Esophagus squamous epithelium (tissue), 4 donors: ENCODE results near the gene KRTAP10-4.

Experiments used
- CTCF ChIP-seq, 6 experiments: fragments of 450-650 bp in 4 of 6; fragments of 200-600 bp in 2 of 6; sonication (generic) in 2 of 6; IDR thresholded peaks; one replicate each; pipeline ENCODE4 v1.5.1; 2016 to 2019; ENCODE audit warnings: antibody characterized with exemption in 6 of 6, mild to moderate bottlenecking in 4 of 6, moderate library complexity in 4 of 6
- POLR2A ChIP-seq, 4 donors: fragments of 450-650 bp; IDR thresholded peaks; one replicate each; pipeline ENCODE4 v1.6.1; 2017; ENCODE audit warnings: antibody characterized with exemption in 4 of 4, mild to moderate bottlenecking in 4 of 4, moderate library complexity in 3 of 4

GRCh38 chr21:44531606-44532564, 41.6 kb upstream of the KRTAP10-4 start:
- TF ChIP-seq CTCF (IDR thresholded peaks at IDR 0.05) (no peak), POLR2A (IDR thresholded peaks at IDR 0.05) (no peak)
